ENCODE data around the gene ACTR3C.
A peak's percentile ranks its signal among the peaks of the same experiment; 100 is the strongest.

ACTR3C gene

GRCh38 chr7:150368884-150369747 lies 45.8 kb upstream of the ACTR3C start:
- peaks cover 28% of the 10 kb centered on the region for H3K4me1 ChIP-seq (ENCODE audit: control insufficient read depth, insufficient read depth, low read depth, low read length)
- H3K4me2 ChIP-seq (ENCODE audit: low read length, poor library complexity, severe bottlenecking), result peak overlapping the region; percentile 92
- H3K27me3 ChIP-seq (ENCODE audit: control insufficient read depth in 1 of 2, insufficient read depth in 1 of 2, low read length in 2 of 2), result no peaks in the 10 kb centered on the region
- peak overlapping the region in 1 of 2 experiments; percentile 88 for H2BK12ac ChIP-seq (ENCODE audit: low read length in 2 of 2)
- H2AFZ ChIP-seq (ENCODE audit: low read depth, low read length), result peak overlapping the region; percentile 46
- peak overlapping the region; percentile 94 for H4K91ac ChIP-seq (ENCODE audit: low read length)
- peak overlapping the region; percentile 86 to 96 for H3K4me3 ChIP-seq (ENCODE audit: insufficient read depth in 1 of 2, low read depth in 1 of 2, low read length in 2 of 2)
- H4K8ac ChIP-seq (ENCODE audit: low read length), result peak overlapping the region; percentile 95
- H3K36me3 ChIP-seq (ENCODE audit: control insufficient read depth in 1 of 2, insufficient read depth in 2 of 2, low read depth in 1 of 2, low read length in 2 of 2), result peaks cover 16 to 34% of the 10 kb centered on the region in 2 experiments
- H2BK15ac ChIP-seq (ENCODE audit: low read depth, poor library complexity, severe bottlenecking), result peak overlapping the region; percentile 94
- peak overlapping the region; percentile 91 for H2BK5ac ChIP-seq (ENCODE audit: low read depth, low read length, poor library complexity, severe bottlenecking)
- H2BK120ac ChIP-seq (ENCODE audit: low read depth, low read length), result peak overlapping the region; percentile 94
- H3K4ac ChIP-seq (ENCODE audit: low read depth in 1 of 2, low read length in 2 of 2), result peak overlapping the region; percentile 92 to 97
- DNase-seq, result peak; percentile 93
- H3K27ac ChIP-seq (ENCODE audit: low read length, poor library complexity, severe bottlenecking), result peak overlapping the region; percentile 74
- 1% methylated on average over 46 of the region's 58 CpGs for WGBS
- H3K79me1 ChIP-seq (replicated peaks; ENCODE audit: low read length, poor library complexity, severe bottlenecking), result peaks cover 29% of the 10 kb centered on the region
- H2AK5ac ChIP-seq (ENCODE audit: low read length, severe bottlenecking), result peak overlapping the region; percentile 24
- peak overlapping the region; percentile 90 for H3K9ac ChIP-seq (ENCODE audit: low read length)
- peak overlapping the region; percentile 83 to 97 for H3K14ac ChIP-seq (ENCODE audit: low read length in 2 of 2)
- peak overlapping the region; percentile 49 to 98 for H3K18ac ChIP-seq (ENCODE audit: low read depth in 1 of 2, low read length in 2 of 2)
- no peaks in the 10 kb centered on the region for H3K9me3 ChIP-seq (ENCODE audit: control insufficient read depth, low read length)
- peak overlapping the region in 1 of 2 experiments; percentile 43 for H3K23ac ChIP-seq (ENCODE audit: low read length in 2 of 2)

- Histone ChIP-seq H2BK120ac (ENCODE audit: low read depth, low read length) (peak within 1 kb of the TSS; percentile 94), H2BK15ac (ENCODE audit: low read depth, poor library complexity, severe bottlenecking) (peak within 1 kb of the TSS; percentile 94), H2BK12ac (ENCODE audit: low read length in 2 of 2) (peak within 1 kb of the TSS in 1 of 2 experiments; percentile 88), H3K9me3 (ENCODE audit: control insufficient read depth, low read length) (no peaks in the 10 kb centered on the region), H2AFZ (ENCODE audit: low read depth, low read length) (peak within 1 kb of the TSS; percentile 46), H4K91ac (ENCODE audit: low read length) (peak within 1 kb of the TSS; percentile 94), H3K9ac (ENCODE audit: low read length) (peak within 1 kb of the TSS; percentile 90), H2AK5ac (ENCODE audit: low read length, severe bottlenecking) (peak within 1 kb of the TSS; percentile 24), H2BK5ac (ENCODE audit: low read depth, low read length, poor library complexity, severe bottlenecking) (peak within 1 kb of the TSS; percentile 91), H3K4me3 (ENCODE audit: insufficient read depth in 1 of 2, low read depth in 1 of 2, low read length in 2 of 2) (peak within 1 kb of the TSS; percentile 86 to 96), H3K18ac (ENCODE audit: low read depth in 1 of 2, low read length in 2 of 2) (peak within 1 kb of the TSS; percentile 49 to 98), H4K8ac (ENCODE audit: low read length) (peak within 1 kb of the TSS; percentile 95), H3K4ac (ENCODE audit: low read depth in 1 of 2, low read length in 2 of 2) (peak within 1 kb of the TSS; percentile 92 to 97), H3K79me1 (replicated peaks; ENCODE audit: low read length, poor library complexity, severe bottlenecking) (peaks cover 22% of the 10 kb centered on the region), H3K23ac (ENCODE audit: low read length in 2 of 2) (peak within 1 kb of the TSS in 1 of 2 experiments; percentile 43), H3K4me1 (ENCODE audit: control insufficient read depth, insufficient read depth, low read depth, low read length) (peaks cover 28% of the 10 kb centered on the region), H3K27me3 (ENCODE audit: control insufficient read depth in 1 of 2, insufficient read depth in 1 of 2, low read length in 2 of 2) (peaks cover 0 to 3% of the 10 kb centered on the region in 2 experiments), H3K14ac (ENCODE audit: low read length in 2 of 2) (peak within 1 kb of the TSS; percentile 83 to 97), H3K36me3 (ENCODE audit: control insufficient read depth in 1 of 2, insufficient read depth in 2 of 2, low read depth in 1 of 2, low read length in 2 of 2) (peaks cover 8 to 27% of the 10 kb centered on the region in 2 experiments), H3K27ac (ENCODE audit: low read length, poor library complexity, severe bottlenecking) (peak within 1 kb of the TSS; percentile 83), H3K4me2 (ENCODE audit: low read length, poor library complexity, severe bottlenecking) (peak within 1 kb of the TSS; percentile 92)
- 3% methylated on average over 81 of the region's 85 CpGs for WGBS
- DNase-seq, result peak; percentile 84
Measured at GRCh38 chr7:150368096-150368883, 44.9 kb upstream of the ACTR3C start, which contains the start of gene REPIN1. TSS of gene REPIN1 (plus strand) at chr7:150368822. CDS start at chr7:150369712, 890 bp downstream.

DNA sequence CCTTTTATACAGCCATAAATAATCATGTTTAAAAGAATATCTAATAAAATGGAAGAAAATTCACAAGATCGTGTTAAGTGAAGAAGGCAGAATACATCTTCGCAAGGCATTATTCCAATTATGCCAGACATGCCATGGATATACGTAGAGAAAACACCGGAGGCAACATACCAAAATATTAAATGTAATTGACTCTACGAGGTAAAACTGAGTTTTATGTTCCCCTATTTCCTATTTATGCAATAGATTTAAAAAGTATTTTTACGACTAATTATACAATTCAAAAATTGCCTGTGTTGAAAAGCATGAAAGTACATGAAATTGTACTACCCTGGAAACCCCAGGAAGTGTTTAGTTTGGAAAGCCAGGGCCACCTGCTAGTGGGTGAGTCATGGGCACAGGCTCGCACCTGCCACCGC lies 44.3 kb upstream of the ACTR3C start:
- H3K27ac ChIP-seq (ENCODE audit: low read length, poor library complexity, severe bottlenecking), result peak overlapping the region; percentile 83
- no peak overlapping the region for H4K91ac ChIP-seq (ENCODE audit: low read length)
- H3K4me3 ChIP-seq (ENCODE audit: insufficient read depth in 1 of 2, low read depth in 1 of 2, low read length in 2 of 2), result peak overlapping the region; percentile 47 to 96
- H3K9ac ChIP-seq (ENCODE audit: low read length), result peak overlapping the region; percentile 90
- H2BK12ac ChIP-seq (ENCODE audit: low read length in 2 of 2), result peak overlapping the region in 1 of 2 experiments; percentile 76
- peaks cover 4 to 9% of the 10 kb centered on the region in 2 experiments for H3K27me3 ChIP-seq (ENCODE audit: control insufficient read depth in 1 of 2, insufficient read depth in 1 of 2, low read length in 2 of 2)
- 64% methylated on average over 6 of the region's 8 CpGs for WGBS
- DNase-seq, result peak; percentile 60
- no peak overlapping the region for H3K14ac ChIP-seq (ENCODE audit: low read length in 2 of 2)
- H3K36me3 ChIP-seq (ENCODE audit: control insufficient read depth in 1 of 2, insufficient read depth in 2 of 2, low read depth in 1 of 2, low read length in 2 of 2), result peaks cover 5 to 21% of the 10 kb centered on the region in 2 experiments
- no peak overlapping the region for H2BK5ac ChIP-seq (ENCODE audit: low read depth, low read length, poor library complexity, severe bottlenecking)
- no peaks in the 10 kb centered on the region for H3K9me3 ChIP-seq (ENCODE audit: control insufficient read depth, low read length)
- H2AK5ac ChIP-seq (ENCODE audit: low read length, severe bottlenecking), result no peak overlapping the region
- H2AFZ ChIP-seq (ENCODE audit: low read depth, low read length), result peak overlapping the region; percentile 46
- H3K18ac ChIP-seq (ENCODE audit: low read depth in 1 of 2, low read length in 2 of 2), result peak overlapping the region in 1 of 2 experiments; percentile 49
- H3K4ac ChIP-seq (ENCODE audit: low read depth in 1 of 2, low read length in 2 of 2), result peak overlapping the region in 1 of 2 experiments; percentile 84
- peak overlapping the region; percentile 59 for H2BK120ac ChIP-seq (ENCODE audit: low read depth, low read length)
- peak overlapping the region; percentile 33 for H4K8ac ChIP-seq (ENCODE audit: low read length)
- H3K79me1 ChIP-seq (replicated peaks; ENCODE audit: low read length, poor library complexity, severe bottlenecking), result peaks cover 17% of the 10 kb centered on the region
- peak overlapping the region; percentile 92 for H3K4me2 ChIP-seq (ENCODE audit: low read length, poor library complexity, severe bottlenecking)
- H2BK15ac ChIP-seq (ENCODE audit: low read depth, poor library complexity, severe bottlenecking), result peak overlapping the region; percentile 60
- H3K4me1 ChIP-seq (ENCODE audit: control insufficient read depth, insufficient read depth, low read depth, low read length), result peaks cover 28% of the 10 kb centered on the region
- no peak overlapping the region for H3K23ac ChIP-seq (ENCODE audit: low read length in 2 of 2)
